Upper lobe of left lung (tissue), 4 donors: ENCODE results near the gene PRKCH.

Source experiments
- CTCF ChIP-seq, 6 experiments: fragments of 450-650 bp in 4 of 6; fragments of 200-600 bp in 2 of 6; sonication (generic) in 2 of 6; IDR thresholded peaks; one replicate each; pipeline ENCODE4 v1.5.1; 2016 to 2019; ENCODE audit warnings: antibody characterized with exemption in 6 of 6
- POLR2A ChIP-seq, 4 donors: fragments of 450-650 bp; IDR thresholded peaks; one replicate each; pipeline ENCODE4 v1.5.1; 2016 to 2017; ENCODE audit warnings: antibody characterized with exemption in 4 of 4, mild to moderate bottlenecking in 2 of 4
- POLR2AphosphoS5 ChIP-seq, 2 donors: sonication (generic); formaldehyde crosslinking; IDR thresholded peaks; one replicate each; pipeline ENCODE4 v1.5.1; 2017; ENCODE audit warnings: antibody characterized with exemption in 2 of 2

- TF ChIP-seq CTCF (IDR thresholded peaks at IDR 0.05), result no peak
- TF ChIP-seq POLR2A (IDR thresholded peaks at IDR 0.05), result no peak
- no peak for TF ChIP-seq POLR2AphosphoS5 (IDR thresholded peaks at IDR 0.05)
These were observed 11.7 kb downstream of the PRKCH start for GRCh38 chr14:61333087-61333486.
